H1 (cell line): Measurements from ENCODE around the gene HS3ST5. TPM values are rescaled to one million over a fixed set of nuclear protein-coding genes. Genes with fewer than 3 reads are reported as not detected.

Experiments used
- CTCF ChIA-PET: fragments of 300-600 bp; sonication (Branson Sonifier 250); formaldehyde crosslinking; loops from one replicate; lab custom pipeline; 2021; ENCODE audit not compliant: partially characterized antibody; lab: Charles Lee
- POLR2A ChIA-PET: fragments of 300-600 bp; sonication (Branson Sonifier 250); formaldehyde crosslinking; loops from one replicate; lab custom pipeline; 2021; ENCODE audit warnings: inconsistent platforms; ENCODE audit not compliant: partially characterized antibody; lab: Charles Lee
- DNase-seq, 2 experiments: peaks; one replicate each; pipeline versions ENCODE4 v3.0.0 to v3.0.0-alpha.2; 2010 to 2022; ENCODE audit warnings: low spot score in 2 of 2, low read depth in 1 of 2, mixed read lengths in 1 of 2
- FAIRE-seq: peaks from 2 replicates; lab custom pipeline; 2011; peaks lifted over from hg19 to GRCh38; lab: Jason Lieb, UNC
- H2AFZ ChIP-seq: 2 replicates; pipeline ENCODE4 v1.8.1; 2012; ENCODE audit warnings: low read length, inconsistent platforms
- H2AK5ac ChIP-seq: 2 replicates; pipeline ENCODE4 v1.6.1; 2013; ENCODE audit warnings: low read depth, low read length
- H2BK120ac ChIP-seq: replicated peaks from 2 replicates; pipeline ENCODE3; 2013; ENCODE audit warnings: low read depth, low read length, inconsistent platforms
- H2BK12ac ChIP-seq: 2 replicates; pipeline ENCODE4 v1.6.1; 2013; ENCODE audit warnings: low read depth, low read length
- H2BK15ac ChIP-seq: 2 replicates; pipeline ENCODE4 v1.6.1; 2013; ENCODE audit warnings: low read length
- H2BK20ac ChIP-seq: 2 replicates; pipeline ENCODE4 v1.6.1; 2013; ENCODE audit warnings: low read length
- H2BK5ac ChIP-seq: 2 replicates; pipeline ENCODE4 v1.6.1; 2013; ENCODE audit warnings: low read depth, low read length
- H3K14ac ChIP-seq: 2 replicates; pipeline ENCODE4 v1.6.1; 2013; ENCODE audit warnings: inconsistent platforms; ENCODE audit not compliant: insufficient read length
- H3K18ac ChIP-seq: 2 replicates; pipeline ENCODE4 v1.6.1; 2013; ENCODE audit warnings: low read length; ENCODE audit errors: extremely low read depth
- H3K23ac ChIP-seq: 2 replicates; pipeline ENCODE4 v1.6.1; 2013; ENCODE audit warnings: inconsistent platforms; ENCODE audit not compliant: insufficient read length
- H3K23me2 ChIP-seq: 2 replicates; pipeline ENCODE4 v1.6.1; 2013; ENCODE audit warnings: low read depth, low read length
- H3K27ac ChIP-seq: 2 replicates; pipeline ENCODE4 v1.6.1; 2011; ENCODE audit warnings: low read depth, low read length, inconsistent platforms
- H3K27me3 ChIP-seq, 4 experiments: replicated peaks in 1 of 4; 1 replicate in 1 of 4; 2 replicates in 3 of 4; pipeline versions ENCODE4 v1.6.1 to v1.8.1; 2011 to 2013; ENCODE audit warnings: low read length in 3 of 4, mild to moderate bottlenecking in 3 of 4, inconsistent platforms in 2 of 4, mixed read lengths in 2 of 4, moderate library complexity in 1 of 4; ENCODE audit not compliant: control insufficient read depth in 3 of 4, insufficient read depth in 3 of 4; ENCODE audit errors: extremely low read depth in 1 of 4
- H3K36me3 ChIP-seq, 4 experiments: 2 replicates each; pipeline versions ENCODE4 v1.6.1 to v1.8.1; 2011 to 2013; ENCODE audit warnings: mild to moderate bottlenecking in 4 of 4, low read length in 3 of 4, moderate library complexity in 2 of 4, control low read depth in 1 of 4, inconsistent platforms in 1 of 4; ENCODE audit not compliant: insufficient read depth in 4 of 4, control insufficient read depth in 2 of 4
- H3K4ac ChIP-seq: replicated peaks from 2 replicates; pipeline ENCODE3; 2013; ENCODE audit warnings: low read length, low read depth, mixed read lengths, inconsistent platforms; ENCODE audit not compliant: insufficient read length
- H3K4me1 ChIP-seq, 4 experiments: replicated peaks in 1 of 4; 1 replicate in 1 of 4; 2 replicates in 3 of 4; pipeline versions ENCODE4 v1.6.1 to v1.8.1; 2011 to 2013; ENCODE audit warnings: low read length in 3 of 4, inconsistent platforms in 2 of 4, mixed read lengths in 1 of 4; ENCODE audit not compliant: insufficient read depth in 4 of 4, control insufficient read depth in 3 of 4
- H3K4me2 ChIP-seq, 2 experiments: 2 replicates each; pipeline versions ENCODE4 v1.6.1 to v1.8.1; 2011 to 2013; ENCODE audit warnings: low read depth in 2 of 2, low read length in 2 of 2, control low read depth in 1 of 2, inconsistent platforms in 1 of 2, mild to moderate bottlenecking in 1 of 2; ENCODE audit not compliant: insufficient read depth in 1 of 2
- H3K4me3 ChIP-seq, 4 experiments: fragments of 200-600, 300-600 bp in 1 of 4; sonication (generic), shearing (Covaris generic), sonication (Bioruptor Twin) in 1 of 4; 2 replicates each; pipeline versions ENCODE4 v1.5.1 to v1.8.1; 2011 to 2016; ENCODE audit warnings: low read length in 4 of 4, low read depth in 3 of 4, control low read depth in 2 of 4, inconsistent platforms in 2 of 4, mild to moderate bottlenecking in 2 of 4, mixed read lengths in 1 of 4, moderate library complexity in 1 of 4; ENCODE audit not compliant: insufficient read depth in 2 of 4; ENCODE audit errors: extremely low read depth in 1 of 4
- H3K56ac ChIP-seq: replicated peaks from 2 replicates; pipeline ENCODE3; 2013; ENCODE audit warnings: low read depth, mild to moderate bottlenecking, mixed read lengths, low read length, inconsistent platforms; ENCODE audit not compliant: insufficient read length
- H3K79me1 ChIP-seq: 2 replicates; pipeline ENCODE4 v1.6.1; 2013; ENCODE audit warnings: low read depth, low read length, control low read depth
- H3K79me2 ChIP-seq, 2 experiments: 2 replicates each; pipeline versions ENCODE4 v1.6.1 to v1.8.1; 2012 to 2013; ENCODE audit warnings: low read length in 2 of 2, mild to moderate bottlenecking in 2 of 2, inconsistent platforms in 1 of 2; ENCODE audit not compliant: insufficient read depth in 2 of 2, control insufficient read depth in 1 of 2
- H3K9ac ChIP-seq, 4 experiments: replicated peaks in 1 of 4; 1 replicate in 1 of 4; 2 replicates in 3 of 4; pipeline versions ENCODE4 v1.6.1 to v1.8.1; 2011 to 2013; ENCODE audit warnings: low read depth in 3 of 4, low read length in 3 of 4, control low read depth in 2 of 4, mild to moderate bottlenecking in 2 of 4, moderate library complexity in 2 of 4, inconsistent platforms in 1 of 4; ENCODE audit errors: extremely low read depth in 1 of 4
- H3K9me3 ChIP-seq, 2 experiments: 2 replicates each; pipeline versions ENCODE4 v1.6.1 to v1.8.1; 2012 to 2013; ENCODE audit warnings: mild to moderate bottlenecking in 2 of 2, moderate library complexity in 2 of 2, control low read depth in 1 of 2, inconsistent platforms in 1 of 2, low read depth in 1 of 2, low read length in 1 of 2, mixed read lengths in 1 of 2; ENCODE audit not compliant: insufficient read depth in 2 of 2
- H4K20me1 ChIP-seq, 2 experiments: replicated peaks in 1 of 2; 2 replicates each; pipeline versions ENCODE3 to v1.8.1; 2011 to 2013; ENCODE audit warnings: inconsistent platforms in 2 of 2, low read length in 2 of 2, mild to moderate bottlenecking in 1 of 2; ENCODE audit not compliant: insufficient read depth in 2 of 2, control insufficient read depth in 1 of 2
- H4K5ac ChIP-seq: 2 replicates; pipeline ENCODE4 v1.6.1; 2013; ENCODE audit warnings: low read length, low read depth, mixed read lengths, inconsistent platforms; ENCODE audit not compliant: insufficient read length
- H4K8ac ChIP-seq: 2 replicates; pipeline ENCODE4 v1.8.0; 2013; ENCODE audit warnings: mild to moderate bottlenecking, moderate library complexity, low read length, inconsistent platforms; ENCODE audit not compliant: insufficient read depth; ENCODE audit errors: extremely low read depth
- H4K91ac ChIP-seq: replicated peaks from 2 replicates; pipeline ENCODE3; 2013; ENCODE audit warnings: low read length, mixed read lengths, inconsistent platforms; ENCODE audit not compliant: insufficient read length
- ASH2L ChIP-seq: fragments of 200-600, 300-600 bp; sonication (generic); IDR thresholded peaks from one replicate; pipeline ENCODE4 v1.7.1; 2017; ENCODE audit warnings: low read length
- CHD2 ChIP-seq: IDR thresholded peaks from 2 replicates; pipeline ENCODE4 v1.6.1; 2012; ENCODE audit warnings: low read length, improper control_type of control experiment
- EZH2 ChIP-seq: fragments of 200-600 bp; sonication (generic); IDR thresholded peaks from 2 replicates; pipeline ENCODE4 v1.7.1; 2012; ENCODE audit warnings: low read depth, mild to moderate bottlenecking, moderate library complexity, low read length, inconsistent platforms; ENCODE audit not compliant: severe bottlenecking
- GTF2F1 ChIP-seq: IDR thresholded peaks from 2 replicates; pipeline ENCODE4 v1.6.1; 2012; ENCODE audit warnings: low read depth, low read length, improper control_type of control experiment, borderline replicate concordance
- PHF8 ChIP-seq: fragments of 200-600 bp; sonication (generic); conservative IDR thresholded peaks from 2 replicates; pipeline ENCODE4 v1.7.1; 2012; ENCODE audit warnings: low read depth, mild to moderate bottlenecking, inconsistent platforms, low read length, moderate library complexity
- SIRT6 ChIP-seq: IDR thresholded peaks from one replicate; pipeline ENCODE4 v1.7.1; 2012; ENCODE audit warnings: low read length, inconsistent platforms
- SP4 ChIP-seq: IDR thresholded peaks from 2 replicates; pipeline ENCODE4 v1.6.1; 2012; ENCODE audit warnings: low read length, inconsistent platforms
- WGBS, 2 experiments: shearing (Covaris generic) in 1 of 2; methylation state at CpG; one replicate each; pipeline versions ENCODE4 v1.1.6 to v1.1.7; 2013 to 2015; ENCODE audit warnings: low lambda C conversion rate in 2 of 2, mixed read lengths in 2 of 2, inconsistent platforms in 1 of 2, low coverage in 1 of 2, missing lambda C conversion rate in 1 of 2; ENCODE audit not compliant: insufficient replicate concordance in 2 of 2, insufficient coverage in 1 of 2, insufficient read length in 1 of 2; ENCODE audit errors: extremely low coverage in 1 of 2, missing lambda C conversion rate in 1 of 2; 5-methylcytosine and 5-hydroxymethylcytosine counted together
- polyA plus RNA-seq, 7 experiments: library from polyadenylated mRNA; depleted of rRNA in 3 of 7; stranded (reverse) in 5 of 7; unstranded in 2 of 7; fragments of >200 nt in 5 of 7; fragments of 200-250 nt in 2 of 7; gene quantifications; 1 replicate in 5 of 7; 2 replicates in 1 of 7; 4 replicates in 1 of 7; pipeline versions ENCODE4 v1.2.1 to v1.2.3, GENCODE V29; 2011 to 2013; ENCODE audit warnings: missing spikeins in 2 of 7, mixed read lengths in 2 of 7
- total RNA-seq: library from RNA; stranded (reverse); fragmentation: NEBNext Ultra II Directional; extraction: Animal tissue kit (Norgen Biotek cat#: 25700); gene quantifications from 2 replicates; pipeline ENCODE4 v1.2.1, GENCODE V29; 2021

Gene HS3ST5
- total and polyA plus RNA-seq, 2 of the 8 experiments (the other 6 are each of a cell fraction or from before 2014, with no cell fraction given) = 1.2 to 9.9 TPM

- no peak overlapping the region for H3K4me3 ChIP-seq
- no peak overlapping the region for H3K56ac ChIP-seq
- H2BK15ac ChIP-seq = no peak overlapping the region
- no peak overlapping the region for H2AK5ac ChIP-seq
- no peak overlapping the region for H4K91ac ChIP-seq
- no peak overlapping the region for H3K9ac ChIP-seq
- H2BK20ac ChIP-seq = no peak overlapping the region
- no peaks in the 10 kb centered on the region for H3K9me3 ChIP-seq
- no peak overlapping the region for H2BK12ac ChIP-seq
- H3K27ac ChIP-seq = no peak overlapping the region
- no peaks in the 10 kb centered on the region for H3K79me2 ChIP-seq
- FAIRE-seq (no peak), DNase-seq (no peak)
- H3K18ac ChIP-seq = no peak overlapping the region
- H3K23me2 ChIP-seq = no peaks in the 10 kb centered on the region
- peaks cover 0 to 4% (median 1%) of the 10 kb centered on the region in 4 experiments; a peak in 3 of 7 replicates for H3K4me1 ChIP-seq
- ChIA-PET CTCF (interaction anchor here (0.8 to 1.4 kb wide), 5 partner anchors 15 to 137 kb away, joined by 3 to 5 read pairs (median 3); no protein-coding TSS in a partner anchor), POLR2A (interaction anchor here (1.0 kb wide), 1 partner anchor 32 kb away, joined by 3 read pairs; no protein-coding TSS in a partner anchor)
- H3K4me2 ChIP-seq = no peak overlapping the region
- no peak overlapping the region for H3K14ac ChIP-seq
- no peak overlapping the region for H4K8ac ChIP-seq
- no peaks in the 10 kb centered on the region for H4K20me1 ChIP-seq
- H2BK120ac ChIP-seq = no peak overlapping the region
- H3K36me3 ChIP-seq = peaks cover 0 to 14% (median 2%) of the 10 kb centered on the region in 4 experiments; a peak in 4 of 8 replicates
- H3K79me1 ChIP-seq = no peaks in the 10 kb centered on the region
- no peak overlapping the region for H3K23ac ChIP-seq
- TF ChIP-seq SIRT6 (no peak), CHD2 (no peak), EZH2 (no peak), GTF2F1 (no peak), PHF8 (no peak), ASH2L (no peak), SP4 (no peak)
- WGBS, 2 experiments = 94 to 100% methylated on average over 1 to 13 of the region's 13 CpGs
- H2AFZ ChIP-seq = no peak overlapping the region
- H3K27me3 ChIP-seq = no peaks in the 10 kb centered on the region
- no peak overlapping the region for H4K5ac ChIP-seq
- H3K4ac ChIP-seq = no peak overlapping the region
- no peak overlapping the region for H2BK5ac ChIP-seq
Observed at GRCh38 chr6:114167583-114168576, 174.9 kb downstream of the HS3ST5 start.
